Upper lobe of left lung (tissue), 6 donors: ENCODE data around the gene SIGLEC9. TPM values are rescaled to one million over a fixed set of nuclear protein-coding genes. Genes with fewer than 3 reads are reported as not detected.
"Not testable (repeated sequence)": the region's sequence is repeated elsewhere in the genome, so short reads cannot be mapped to it uniquely, and the experiment has no call there.

Experiments
- ATAC-seq, 2 donors: fragments of 200-7000 bp; cut with Tn5 transposase; one replicate each; pipeline ENCODE4 v1.9.1; 2022; ENCODE audit warnings: mild to moderate bottlenecking in 2 of 2, moderate library complexity in 2 of 2; ENCODE audit not compliant: low FRiP score in 2 of 2
- DNase-seq, 2 donors: peaks; one replicate each; pipeline ENCODE4 v3.0.0-alpha.2; 2019 to 2020
- H3K27ac ChIP-seq, 4 donors: fragments of 200-600 bp; sonication (generic); one replicate each; pipeline ENCODE4 v1.5.1; 2016 to 2019
- H3K27me3 ChIP-seq, 4 donors: fragments of 200-600 bp; sonication (generic); one replicate each; pipeline ENCODE4 v1.5.1; 2017 to 2019
- H3K36me3 ChIP-seq, 4 donors: fragments of 200-600 bp; sonication (generic); one replicate each; pipeline ENCODE4 v1.5.1; 2016 to 2019
- H3K4me1 ChIP-seq, 4 donors: fragments of 200-600 bp; sonication (generic); one replicate each; pipeline ENCODE4 v1.5.1; 2018 to 2019
- H3K4me3 ChIP-seq, 4 donors: fragments of 200-600 bp; sonication (generic); one replicate each; pipeline ENCODE4 v1.5.1; 2017 to 2019; ENCODE audit warnings: mild to moderate bottlenecking in 2 of 4, moderate library complexity in 1 of 4
- H3K9me3 ChIP-seq, 4 donors: fragments of 200-600 bp; sonication (generic); one replicate each; pipeline ENCODE4 v1.5.1; 2018 to 2019
- EP300 ChIP-seq, 4 donors: sonication (generic); formaldehyde crosslinking; IDR thresholded peaks; one replicate each; pipeline ENCODE4 v1.5.1; 2017; ENCODE audit warnings: antibody characterized with exemption in 4 of 4, control low read depth in 2 of 4
- POLR2A ChIP-seq, 4 donors: fragments of 450-650 bp; IDR thresholded peaks; one replicate each; pipeline ENCODE4 v1.5.1; 2016 to 2017; ENCODE audit warnings: antibody characterized with exemption in 4 of 4, mild to moderate bottlenecking in 2 of 4
- POLR2AphosphoS5 ChIP-seq, 2 donors: sonication (generic); formaldehyde crosslinking; IDR thresholded peaks; one replicate each; pipeline ENCODE4 v1.5.1; 2017; ENCODE audit warnings: antibody characterized with exemption in 2 of 2
- WGBS, 2 donors: methylation state at CpG; one replicate each; pipeline ENCODE4 v1.1.5; 2017 to 2018; 5-methylcytosine and 5-hydroxymethylcytosine counted together
- total RNA-seq, 6 donors: library from RNA; depleted of rRNA in 4 of 6; stranded (reverse); fragments of >200 nt in 4 of 6; gene quantifications; one replicate each; pipeline versions ENCODE4 v1.1.0 to v1.2.1, GENCODE V29; 2016 to 2021
- TF ChIP-seq, protein P1 (sequence below), 6 experiments: fragments of 450-650 bp in 4 of 6; fragments of 200-600 bp in 2 of 6; sonication (generic) in 2 of 6; IDR thresholded peaks; one replicate each; pipeline ENCODE4 v1.5.1; 2016 to 2019; ENCODE audit warnings: antibody characterized with exemption in 6 of 6
- donor health status: DM: no; HTN: no; CAD: no; lungs with moderate emphysema.
- donor health status: DM: no; HTN: yes; CAD: no; lungs with severe emphysema.

Gene SIGLEC9
- total RNA-seq, 6 donors from 2014 or later = 6.8 to 47.1 (median 24.6) TPM

DNA sequence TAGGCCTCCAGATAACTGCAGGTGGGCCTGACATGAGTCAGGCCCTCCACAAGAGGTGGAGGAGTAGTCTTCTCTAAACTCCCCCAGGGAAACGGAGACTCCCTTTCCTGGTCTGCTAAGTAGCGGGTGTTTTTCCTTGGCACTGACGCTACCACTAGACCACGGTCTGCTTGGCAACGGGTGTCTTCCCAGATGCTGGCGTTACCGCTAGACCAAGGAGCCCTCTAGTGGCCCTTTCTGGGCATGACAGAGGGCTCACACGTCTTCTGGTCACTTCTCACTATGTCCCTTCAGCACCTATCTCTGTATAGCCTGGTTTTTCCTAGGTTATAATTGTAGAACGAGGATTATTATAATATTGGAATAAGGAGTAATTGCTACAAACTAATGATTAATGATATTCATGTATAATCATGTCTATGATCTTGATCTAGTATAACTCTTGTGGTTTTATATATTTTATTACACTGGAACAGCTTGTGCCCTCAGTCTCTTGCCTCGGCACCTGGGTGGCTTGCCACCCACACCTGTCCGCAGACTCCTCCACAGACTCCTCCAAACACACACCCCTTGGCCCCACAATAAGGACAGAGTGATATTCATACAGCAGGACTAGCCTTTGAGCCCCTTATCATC is 44.7 kb downstream of the SIGLEC9 start:
- H3K4me3 ChIP-seq, H3K9me3 ChIP-seq, ATAC-seq, H3K27me3 ChIP-seq, H3K36me3 ChIP-seq, H3K4me1 ChIP-seq, H3K27ac ChIP-seq: not testable (repeated sequence)
- DNase-seq = peak in 1 of 2 donors; percentile 82
- TF ChIP-seq, protein P1, sequence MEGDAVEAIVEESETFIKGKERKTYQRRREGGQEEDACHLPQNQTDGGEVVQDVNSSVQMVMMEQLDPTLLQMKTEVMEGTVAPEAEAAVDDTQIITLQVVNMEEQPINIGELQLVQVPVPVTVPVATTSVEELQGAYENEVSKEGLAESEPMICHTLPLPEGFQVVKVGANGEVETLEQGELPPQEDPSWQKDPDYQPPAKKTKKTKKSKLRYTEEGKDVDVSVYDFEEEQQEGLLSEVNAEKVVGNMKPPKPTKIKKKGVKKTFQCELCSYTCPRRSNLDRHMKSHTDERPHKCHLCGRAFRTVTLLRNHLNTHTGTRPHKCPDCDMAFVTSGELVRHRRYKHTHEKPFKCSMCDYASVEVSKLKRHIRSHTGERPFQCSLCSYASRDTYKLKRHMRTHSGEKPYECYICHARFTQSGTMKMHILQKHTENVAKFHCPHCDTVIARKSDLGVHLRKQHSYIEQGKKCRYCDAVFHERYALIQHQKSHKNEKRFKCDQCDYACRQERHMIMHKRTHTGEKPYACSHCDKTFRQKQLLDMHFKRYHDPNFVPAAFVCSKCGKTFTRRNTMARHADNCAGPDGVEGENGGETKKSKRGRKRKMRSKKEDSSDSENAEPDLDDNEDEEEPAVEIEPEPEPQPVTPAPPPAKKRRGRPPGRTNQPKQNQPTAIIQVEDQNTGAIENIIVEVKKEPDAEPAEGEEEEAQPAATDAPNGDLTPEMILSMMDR (IDR thresholded peaks at IDR 0.05) = peak; percentile 72 to 90 (median 80)
- 8 to 20% methylated on average over 8 to 11 of the region's 11 CpGs for WGBS, 2 donors

DNA sequence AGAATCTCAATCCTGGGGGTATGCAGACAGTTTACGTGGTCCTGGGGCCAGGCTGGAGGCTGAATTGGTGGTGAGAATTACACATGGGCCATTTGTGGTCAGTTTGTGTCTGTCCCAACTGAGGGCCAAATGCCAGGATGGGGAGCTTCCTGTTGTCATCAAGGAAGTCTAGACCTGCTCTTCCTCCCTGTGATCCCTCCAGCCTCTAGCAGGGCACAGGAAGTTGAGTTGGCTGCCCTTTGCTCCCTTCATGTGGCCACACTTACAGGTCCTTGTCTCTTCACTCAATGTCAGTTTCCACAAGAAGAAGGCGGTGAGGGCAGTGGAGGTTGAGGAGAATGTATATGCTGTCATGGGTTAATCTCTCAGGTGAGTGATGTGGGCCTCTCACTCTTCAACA is 47.5 kb downstream of the SIGLEC9 start:
- no peaks in the 10 kb centered on the region for H3K9me3 ChIP-seq
- peaks cover 0 to 5% (median 0%) of the 10 kb centered on the region in 4 donors for H3K4me1 ChIP-seq
- DNase-seq (no peak), ATAC-seq (peak in 1 of 2 donors; percentile 5)
- H3K27me3 ChIP-seq = no peaks in the 10 kb centered on the region
- H3K4me3 ChIP-seq = no peak overlapping the region
- no peaks in the 10 kb centered on the region for H3K36me3 ChIP-seq
- WGBS, 2 donors = 64 to 73% methylated on average over 1 to 2 of the region's 2 CpGs
- TF ChIP-seq POLR2AphosphoS5 (IDR thresholded peaks at IDR 0.05) (no peak), EP300 (IDR thresholded peaks at IDR 0.05) (no peak), POLR2A (IDR thresholded peaks at IDR 0.05) (no peak)
- TF ChIP-seq, protein P1 (IDR thresholded peaks at IDR 0.05) = no peak
- H3K27ac ChIP-seq = no peak overlapping the region

DNA sequence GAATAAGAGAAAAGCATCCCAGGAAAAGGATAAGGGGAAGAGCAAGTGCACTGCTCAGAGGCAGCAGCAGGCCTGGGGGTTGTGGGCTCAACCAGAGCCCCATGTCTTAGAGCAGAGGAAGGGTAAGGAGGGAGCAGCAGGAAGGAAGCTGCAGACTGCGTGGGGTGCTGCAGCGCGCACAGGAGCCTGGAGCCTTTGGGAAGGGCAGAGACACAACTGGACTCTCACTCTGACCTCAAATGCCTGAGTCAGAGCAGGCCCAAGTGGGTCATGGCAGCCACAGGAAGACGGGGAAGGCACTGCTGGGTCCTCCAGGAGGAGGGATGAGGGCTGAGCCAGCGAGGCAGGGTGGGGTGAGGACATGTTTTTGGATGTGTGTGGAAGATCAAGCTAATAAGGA is 49.0 kb downstream of the SIGLEC9 start:
- peaks cover 0 to 5% (median 0%) of the 10 kb centered on the region in 4 donors for H3K4me1 ChIP-seq
- H3K27ac ChIP-seq = no peak overlapping the region
- WGBS, 2 donors = 49 to 72% methylated on average over 5 of the region's 5 CpGs
- TF ChIP-seq, protein P1 (IDR thresholded peaks at IDR 0.05) = no peak
- TF ChIP-seq POLR2AphosphoS5 (IDR thresholded peaks at IDR 0.05) (no peak), POLR2A (IDR thresholded peaks at IDR 0.05) (no peak), EP300 (IDR thresholded peaks at IDR 0.05) (no peak)
- no peaks in the 10 kb centered on the region for H3K36me3 ChIP-seq
- DNase-seq = no peak
- H3K9me3 ChIP-seq = no peaks in the 10 kb centered on the region
- H3K27me3 ChIP-seq = no peaks in the 10 kb centered on the region
- H3K4me3 ChIP-seq = no peak overlapping the region
- no peak for ATAC-seq

DNA sequence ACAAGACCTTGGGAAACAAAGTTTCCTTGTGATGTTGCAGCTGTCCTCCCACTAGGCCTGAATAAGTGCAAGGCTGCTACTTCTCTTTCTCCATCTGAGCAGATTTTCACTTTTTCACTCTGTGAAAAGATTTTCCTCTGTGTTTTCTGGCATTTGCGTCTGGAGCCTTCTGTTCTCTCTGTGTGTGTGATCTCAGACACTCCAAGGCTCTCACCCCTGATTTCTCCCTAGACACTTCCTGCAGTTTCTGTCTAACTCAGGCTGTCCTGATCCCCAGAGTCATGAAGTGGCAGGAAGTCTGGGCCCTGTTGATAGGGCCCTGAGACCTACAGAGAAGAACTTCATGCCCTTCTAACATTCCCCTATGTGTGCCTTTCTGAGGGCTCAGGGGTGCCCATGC is 54.5 kb downstream of the SIGLEC9 start:
- 14 to 24% methylated on average over 1 of the region's 1 CpG for WGBS, 2 donors
- no peak for ATAC-seq
- Histone ChIP-seq H3K4me3 (no peak overlapping the region), H3K27ac (no peak overlapping the region), H3K4me1 (no peaks in the 10 kb centered on the region), H3K36me3 (no peaks in the 10 kb centered on the region), H3K9me3 (no peaks in the 10 kb centered on the region), H3K27me3 (no peaks in the 10 kb centered on the region)
- no peak for DNase-seq
- TF ChIP-seq POLR2AphosphoS5 (IDR thresholded peaks at IDR 0.05) (no peak), EP300 (IDR thresholded peaks at IDR 0.05) (no peak), POLR2A (IDR thresholded peaks at IDR 0.05) (no peak)
- TF ChIP-seq, protein P1 (IDR thresholded peaks at IDR 0.05) = no peak

Other genes with a start within 250 kb of the SIGLEC9 start
- gene KLK4, start 213.5 kb upstream of the SIGLEC9 start, total RNA-seq = not detected
- gene KLK5, start 171.9 kb upstream of the SIGLEC9 start, total RNA-seq = under 1 TPM in 1 of 6 donors, not detected in 5; 0.74 TPM
- gene KLK6, start 155.3 kb upstream of the SIGLEC9 start, total RNA-seq = not detected
- gene KLK7, start 141.0 kb upstream of the SIGLEC9 start, total RNA-seq = 1 to 10 TPM in 1 of 6 donors, under 1 TPM in 1, not detected in 4; 0.30 to 1.1 TPM
- gene KLK8, start 123.3 kb upstream of the SIGLEC9 start, total RNA-seq = not detected
- 10 to 100 TPM in 3 of 6 donors, 1 to 10 TPM in 2, not detected in 1; 4.8 to 21.7 (median 18.6) TPM for gene KLK10, start 105.2 kb upstream of the SIGLEC9 start, total RNA-seq
- gene KLK11, start 98.3 kb upstream of the SIGLEC9 start, total RNA-seq = 10 to 100 TPM; 13.3 to 37.7 (median 22.9) TPM
- gene KLK12, start 89.9 kb upstream of the SIGLEC9 start, total RNA-seq = 1 to 10 TPM in 1 of 6 donors, under 1 TPM in 1, not detected in 4; 0.54 to 2.0 TPM
- 10 to 100 TPM in 1 of 6 donors, 1 to 10 TPM in 1, under 1 TPM in 2, not detected in 2; 0.54 to 24.1 (median 1.9) TPM for gene KLK13, start 59.8 kb upstream of the SIGLEC9 start, total RNA-seq
- 1 to 10 TPM in 3 of 6 donors, not detected in 3; 1.2 to 2.1 (median 2.0) TPM for gene KLK14, start 42.0 kb upstream of the SIGLEC9 start, total RNA-seq
- 10 to 100 TPM in 5 of 6 donors, 1 to 10 TPM in 1; 9.5 to 23.0 (median 15.1) TPM for gene CTU1, start 16.5 kb upstream of the SIGLEC9 start, total RNA-seq
- 10 to 100 TPM in 1 of 6 donors, 1 to 10 TPM in 5; 3.4 to 10.9 (median 8.1) TPM for gene SIGLEC7, start 17.4 kb downstream of the SIGLEC9 start, total RNA-seq
- 10 to 100 TPM in 5 of 6 donors, 1 to 10 TPM in 1; 8.4 to 32.2 (median 21.6) TPM for gene CD33, start 100.2 kb downstream of the SIGLEC9 start, total RNA-seq
- not detected for gene SIGLECL1, start 126.2 kb downstream of the SIGLEC9 start, total RNA-seq
- under 1 TPM in 2 of 6 donors, not detected in 4; 0.09 to 0.10 TPM for gene IGLON5, start 186.7 kb downstream of the SIGLEC9 start, total RNA-seq
- 10 to 100 TPM in 1 of 6 donors, 1 to 10 TPM in 4, under 1 TPM in 1; 0.76 to 13.6 (median 2.8) TPM for gene VSIG10L, start 217.2 kb downstream of the SIGLEC9 start, total RNA-seq
- gene ETFB, start 241.5 kb downstream of the SIGLEC9 start, total RNA-seq = 100 to 1,000 TPM in 1 of 6 donors, 10 to 100 TPM in 5; 59.7 to 102 (median 86.6) TPM
- 1 to 10 TPM in 2 of 6 donors, under 1 TPM in 1, not detected in 3; 0.89 to 3.0 (median 1.7) TPM for gene CLDND2, start 244.1 kb downstream of the SIGLEC9 start, total RNA-seq
- gene NKG7, start 247.7 kb downstream of the SIGLEC9 start, total RNA-seq = 10 to 100 TPM in 2 of 6 donors, 1 to 10 TPM in 4; 3.4 to 25.8 (median 9.7) TPM